Activated naive CD4-positive, alpha-beta T cell treated with anti-CD3 and anti-CD28 coated beads, Interleukin-2, amount 50 U/mL, for 16 hours (primary cell): ENCODE data around the gene ADK.

Experiments
- DNase-seq: peaks from one replicate; pipeline ENCODE4 v3.0.0-alpha.2; 2020

ADK gene

GRCh38 chr10:74371696-74372095 lies 220.7 kb downstream of the ADK start:
- DNase-seq = no peak

- DNase-seq = no peak
These were observed 222.0 kb downstream of the ADK start for GRCh38 chr10:74373059-74373458.

GRCh38 chr10:74377476-74377875 lies 226.5 kb downstream of the ADK start:
- DNase-seq = no peak

GRCh38 chr10:74379474-74379873 lies 228.5 kb downstream of the ADK start:
- no peak for DNase-seq

GRCh38 chr10:74380795-74381194 lies 229.8 kb downstream of the ADK start:
- no peak for DNase-seq

- DNase-seq = no peak
These were observed 230.4 kb downstream of the ADK start for GRCh38 chr10:74381291-74381853.

- DNase-seq = no peak
These were observed 231.6 kb downstream of the ADK start for GRCh38 chr10:74382663-74383062.

- no peak for DNase-seq
These were observed 232.6 kb downstream of the ADK start for GRCh38 chr10:74383642-74384041.

GRCh38 chr10:74384615-74385183 lies 233.7 kb downstream of the ADK start:
- no peak for DNase-seq

- DNase-seq = no peak
These were observed 237.8 kb downstream of the ADK start for GRCh38 chr10:74388801-74389200.

GRCh38 chr10:74391786-74392185 lies 240.8 kb downstream of the ADK start:
- DNase-seq = no peak

GRCh38 chr10:74394416-74394969 lies 243.5 kb downstream of the ADK start:
- DNase-seq = no peak

GRCh38 chr10:74400186-74400585 lies 249.2 kb downstream of the ADK start:
- no peak for DNase-seq

- no peak for DNase-seq
These were observed 255.0 kb downstream of the ADK start for GRCh38 chr10:74406006-74406405.

- DNase-seq = no peak
These were observed 264.3 kb downstream of the ADK start for GRCh38 chr10:74415146-74415839.

- no peak for DNase-seq
These were observed 266.4 kb downstream of the ADK start for GRCh38 chr10:74417397-74417796.

GRCh38 chr10:74418285-74418872 lies 267.4 kb downstream of the ADK start:
- DNase-seq = no peak

GRCh38 chr10:74419491-74419951 lies 268.5 kb downstream of the ADK start:
- no peak for DNase-seq

- peak; percentile 34 for DNase-seq
These were observed 268.9 kb downstream of the ADK start for GRCh38 chr10:74419958-74420375.

- DNase-seq = no peak
These were observed 273.5 kb downstream of the ADK start for GRCh38 chr10:74424565-74424964.

- DNase-seq = no peak
These were observed 274.5 kb downstream of the ADK start for GRCh38 chr10:74425456-74426001.

GRCh38 chr10:74431816-74432215 lies 280.8 kb downstream of the ADK start:
- no peak for DNase-seq

- no peak for DNase-seq
These were observed 282.0 kb downstream of the ADK start for GRCh38 chr10:74432841-74433594.
